ENCODE results near the gene TICAM2. TPM values are rescaled to one million over a fixed set of nuclear protein-coding genes. Genes with fewer than 3 reads are reported as not detected.

Gene TICAM2
- total and polyA plus RNA-seq, 2 donors (not counting 1 experiment from before 2014, with no cell fraction given), result 0.55 to 5.4 TPM

DNA sequence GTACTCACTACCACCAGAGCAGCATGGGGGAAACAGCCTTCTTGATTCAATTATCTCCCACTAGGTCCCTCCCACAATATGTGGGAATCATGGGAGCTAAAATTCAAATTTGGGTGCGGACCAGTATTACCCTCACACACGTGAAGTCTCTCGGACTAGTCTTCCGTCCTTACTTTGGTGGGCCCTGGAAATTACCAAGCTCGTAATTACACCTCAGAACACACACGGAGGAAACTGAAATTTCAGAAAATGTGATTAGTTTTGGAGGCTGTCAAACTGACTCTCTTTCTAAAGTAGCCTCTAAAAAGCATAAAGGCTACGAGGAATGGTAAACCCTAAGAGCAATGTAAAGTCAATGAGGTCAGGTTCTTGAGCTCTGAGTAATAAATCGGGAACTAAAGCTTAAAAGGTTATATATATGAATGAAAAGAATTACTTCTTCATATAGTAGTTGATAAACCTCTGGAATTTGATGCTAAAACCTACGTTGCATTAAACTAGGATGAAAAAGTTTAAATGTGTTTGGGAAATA is 56.9 kb downstream of the TICAM2 start:
- Histone ChIP-seq H3K79me2 (ENCODE audit: control insufficient read depth, insufficient read depth, low read length) (peaks cover 34% of the 10 kb centered on the region), H3K4me2 (replicated peaks; ENCODE audit: low read depth, low read length, poor library complexity, severe bottlenecking) (peak overlapping the region; percentile 83), H3K4me3 (ENCODE audit: control extremely low read depth in 1 of 5, extremely low read depth in 1 of 5, insufficient read depth in 1 of 5, low read depth in 2 of 5, low read length in 4 of 5) (peak overlapping the region in 4 of 5 experiments; percentile 37 to 50 (median 48)), H3K27me3 (replicated peaks in 1 of 4; ENCODE audit: control extremely low read depth in 1 of 4, control insufficient read depth in 3 of 4, insufficient read depth in 4 of 4, low read length in 3 of 4) (no peaks in the 10 kb centered on the region), H3K9ac (ENCODE audit: low read length) (peak overlapping the region; percentile 99), H3K4me1 (ENCODE audit: control insufficient read depth in 2 of 2, insufficient read depth in 2 of 2, low read length in 2 of 2) (peaks cover 27 to 33% of the 10 kb centered on the region in 2 donors), H3K36me3 (replicated peaks in 1 of 2; ENCODE audit: control extremely low read depth in 1 of 2, control insufficient read depth in 1 of 2, extremely low read depth in 1 of 2, insufficient read depth in 2 of 2, low read length in 1 of 2) (peaks cover 0 to 8% of the 10 kb centered on the region in 2 experiments), H3K9me3 (ENCODE audit: control extremely low read depth in 1 of 3, control insufficient read depth in 2 of 3, insufficient read depth in 1 of 3, low read length in 2 of 3) (peaks cover 0 to 11% (median 9%) of the 10 kb centered on the region in 3 donors), H3K27ac (ENCODE audit: low read length in 2 of 2) (peak overlapping the region; percentile 87 to 98), H2AFZ (ENCODE audit: insufficient read depth, low read depth, low read length, poor library complexity, severe bottlenecking) (peak overlapping the region; percentile 81), H4K20me1 (ENCODE audit: control insufficient read depth, insufficient read depth, low read length, poor library complexity, severe bottlenecking) (peaks cover 28% of the 10 kb centered on the region)
- Mint-ChIP-seq H3K4me1 (peaks cover 35% of the 10 kb centered on the region), H3K27me3 (no peaks in the 10 kb centered on the region), H3K4me3 (peak overlapping the region; percentile 94), H3K27ac (peak overlapping the region; percentile 98), H3K9me3 (ENCODE audit: insufficient read depth) (peaks cover 4% of the 10 kb centered on the region)
- CTCF ChIA-PET, result interaction anchor here (0.6 to 4.9 kb wide), 4 partner anchors 31 to 293 kb away, joined by 3 to 40 read pairs (median 4); partner anchors contain the start of gene CCDC112
- no peak for DNase-seq
- no peak for ATAC-seq (ENCODE audit: low read depth)
- 92% methylated on average over 2 of the region's 9 CpGs for WGBS (ENCODE audit: insufficient coverage)
- POLR2A ChIA-PET, result interaction anchor here (0.5 to 1.7 kb wide), 3 partner anchors 80 to 320 kb away, joined by 3 to 6 read pairs (median 3); partner anchors contain the start of genes CCDC112 and TMED7
- TF ChIP-seq, protein P1, sequence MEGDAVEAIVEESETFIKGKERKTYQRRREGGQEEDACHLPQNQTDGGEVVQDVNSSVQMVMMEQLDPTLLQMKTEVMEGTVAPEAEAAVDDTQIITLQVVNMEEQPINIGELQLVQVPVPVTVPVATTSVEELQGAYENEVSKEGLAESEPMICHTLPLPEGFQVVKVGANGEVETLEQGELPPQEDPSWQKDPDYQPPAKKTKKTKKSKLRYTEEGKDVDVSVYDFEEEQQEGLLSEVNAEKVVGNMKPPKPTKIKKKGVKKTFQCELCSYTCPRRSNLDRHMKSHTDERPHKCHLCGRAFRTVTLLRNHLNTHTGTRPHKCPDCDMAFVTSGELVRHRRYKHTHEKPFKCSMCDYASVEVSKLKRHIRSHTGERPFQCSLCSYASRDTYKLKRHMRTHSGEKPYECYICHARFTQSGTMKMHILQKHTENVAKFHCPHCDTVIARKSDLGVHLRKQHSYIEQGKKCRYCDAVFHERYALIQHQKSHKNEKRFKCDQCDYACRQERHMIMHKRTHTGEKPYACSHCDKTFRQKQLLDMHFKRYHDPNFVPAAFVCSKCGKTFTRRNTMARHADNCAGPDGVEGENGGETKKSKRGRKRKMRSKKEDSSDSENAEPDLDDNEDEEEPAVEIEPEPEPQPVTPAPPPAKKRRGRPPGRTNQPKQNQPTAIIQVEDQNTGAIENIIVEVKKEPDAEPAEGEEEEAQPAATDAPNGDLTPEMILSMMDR (IDR thresholded peaks at IDR 0.05), result no peak
- no peak for TF ChIP-seq EZH2 (IDR thresholded peaks at IDR 0.05; ENCODE audit: borderline replicate concordance, insufficient read depth, low read depth, low read length, poor library complexity, severe bottlenecking)
- intact Hi-C loops (cut with micrococcal nuclease), result loop anchor here (2.0 kb wide), 5 partner anchors 41 to 539 kb away; partner anchors contain the start of genes COMMD10, PGGT1B and TRIM36

All from B cell (primary cell).